Thyroid gland (tissue), 4 donors: ENCODE data around the gene PLN.

Experiments
- POLR2A ChIP-seq, 2 donors: fragments of 450-650 bp; IDR thresholded peaks; one replicate each; pipeline ENCODE4 v1.6.1; 2017; ENCODE audit warnings: antibody characterized with exemption in 2 of 2, mild to moderate bottlenecking in 2 of 2, moderate library complexity in 1 of 2
- TF ChIP-seq, protein P1 (sequence below), 6 experiments: fragments of 200-600 bp in 3 of 6; fragments of 450-650 bp in 3 of 6; sonication (generic) in 3 of 6; IDR thresholded peaks; one replicate each; pipeline ENCODE4 v1.5.1; 2016 to 2019; ENCODE audit warnings: antibody characterized with exemption in 6 of 6, mild to moderate bottlenecking in 2 of 6, inconsistent platforms in 1 of 6, moderate library complexity in 1 of 6

DNA sequence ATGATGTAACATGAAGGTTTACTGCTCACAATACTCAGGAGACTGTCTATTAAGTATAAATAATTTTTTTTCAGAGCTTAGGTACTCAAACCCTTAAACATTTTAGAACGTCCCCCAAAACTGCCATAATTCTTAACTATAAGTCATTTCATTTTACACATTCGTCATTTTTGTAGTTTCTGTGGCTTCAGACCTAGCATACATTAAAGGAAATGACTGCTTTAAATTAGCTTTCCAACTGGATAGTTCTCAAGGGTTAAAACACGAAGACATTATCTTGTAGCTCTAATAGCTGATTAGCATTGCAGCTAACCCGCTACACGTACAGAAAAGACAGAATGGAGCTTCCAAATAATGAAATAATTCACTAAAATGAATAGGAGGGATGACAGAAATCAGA, 24.9 kb upstream of the PLN start:
- TF ChIP-seq, protein P1, sequence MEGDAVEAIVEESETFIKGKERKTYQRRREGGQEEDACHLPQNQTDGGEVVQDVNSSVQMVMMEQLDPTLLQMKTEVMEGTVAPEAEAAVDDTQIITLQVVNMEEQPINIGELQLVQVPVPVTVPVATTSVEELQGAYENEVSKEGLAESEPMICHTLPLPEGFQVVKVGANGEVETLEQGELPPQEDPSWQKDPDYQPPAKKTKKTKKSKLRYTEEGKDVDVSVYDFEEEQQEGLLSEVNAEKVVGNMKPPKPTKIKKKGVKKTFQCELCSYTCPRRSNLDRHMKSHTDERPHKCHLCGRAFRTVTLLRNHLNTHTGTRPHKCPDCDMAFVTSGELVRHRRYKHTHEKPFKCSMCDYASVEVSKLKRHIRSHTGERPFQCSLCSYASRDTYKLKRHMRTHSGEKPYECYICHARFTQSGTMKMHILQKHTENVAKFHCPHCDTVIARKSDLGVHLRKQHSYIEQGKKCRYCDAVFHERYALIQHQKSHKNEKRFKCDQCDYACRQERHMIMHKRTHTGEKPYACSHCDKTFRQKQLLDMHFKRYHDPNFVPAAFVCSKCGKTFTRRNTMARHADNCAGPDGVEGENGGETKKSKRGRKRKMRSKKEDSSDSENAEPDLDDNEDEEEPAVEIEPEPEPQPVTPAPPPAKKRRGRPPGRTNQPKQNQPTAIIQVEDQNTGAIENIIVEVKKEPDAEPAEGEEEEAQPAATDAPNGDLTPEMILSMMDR (IDR thresholded peaks at IDR 0.05), result no peak
- no peak for TF ChIP-seq POLR2A (IDR thresholded peaks at IDR 0.05)
